TTC549 (cell line): ENCODE data around the gene AIG1.

Source experiments
- FAIRE-seq: peaks from 2 replicates; lab custom pipeline; 2012; peaks lifted over from hg19 to GRCh38; lab: Jason Lieb, UNC

AIG1 gene

DNA sequence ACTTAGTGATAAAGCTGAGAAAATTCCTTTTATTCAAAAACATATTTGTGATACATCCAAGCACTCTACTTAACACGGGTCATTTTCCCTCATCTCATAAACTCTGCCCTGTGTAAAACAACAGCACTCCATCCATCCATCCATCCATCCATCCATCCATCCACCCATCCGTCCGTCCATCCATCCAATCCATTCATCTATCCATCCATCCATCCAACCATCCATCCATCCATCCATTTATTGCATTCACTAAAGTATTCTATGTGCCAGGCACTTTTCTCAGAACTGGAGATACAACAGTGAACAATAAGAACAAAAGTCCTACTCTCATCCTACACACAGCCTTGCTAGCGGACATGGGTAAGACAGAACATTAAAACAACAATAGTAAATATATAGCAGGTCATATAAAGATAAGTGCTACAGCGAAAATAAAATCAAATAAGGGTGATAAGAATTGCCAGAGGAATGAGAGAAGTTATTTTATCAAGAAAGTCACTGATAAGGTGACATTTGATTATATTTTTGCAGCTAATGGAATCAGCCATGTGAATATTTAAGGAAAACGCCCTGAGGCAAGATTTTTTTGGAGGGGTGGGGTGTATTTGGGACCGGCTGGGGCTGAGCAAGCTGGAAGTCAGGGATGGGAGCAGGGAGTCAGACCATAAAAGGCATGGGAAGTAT is 311.7 kb downstream of the AIG1 start:
- FAIRE-seq: no peak

DNA sequence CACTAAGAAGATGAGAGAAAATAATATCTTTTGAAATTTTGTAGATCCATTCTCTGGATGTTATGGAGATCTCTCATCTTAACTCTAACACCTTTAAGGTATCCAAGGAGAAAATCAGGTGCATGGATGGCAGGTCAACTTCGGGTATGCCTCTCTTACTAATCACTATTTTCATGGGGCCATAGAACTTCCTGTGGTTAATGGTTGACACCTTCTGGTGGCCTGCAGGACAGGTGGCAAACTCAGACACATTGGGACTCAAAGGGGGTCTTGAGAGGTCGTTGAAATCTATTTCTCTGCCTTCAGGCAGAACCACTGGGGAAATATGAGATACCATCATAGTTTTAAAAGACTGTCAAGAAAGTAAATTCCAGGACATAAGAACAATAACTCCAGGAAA is 313.3 kb downstream of the AIG1 start:
- FAIRE-seq: no peak

- FAIRE-seq: no peak
Observed at GRCh38 chr6:143375022-143375585, 314.4 kb downstream of the AIG1 start.

- FAIRE-seq: no peak
Observed at GRCh38 chr6:143376375-143376774, 315.7 kb downstream of the AIG1 start.

- FAIRE-seq: no peak
Observed at GRCh38 chr6:143376861-143377260, 316.2 kb downstream of the AIG1 start.

DNA sequence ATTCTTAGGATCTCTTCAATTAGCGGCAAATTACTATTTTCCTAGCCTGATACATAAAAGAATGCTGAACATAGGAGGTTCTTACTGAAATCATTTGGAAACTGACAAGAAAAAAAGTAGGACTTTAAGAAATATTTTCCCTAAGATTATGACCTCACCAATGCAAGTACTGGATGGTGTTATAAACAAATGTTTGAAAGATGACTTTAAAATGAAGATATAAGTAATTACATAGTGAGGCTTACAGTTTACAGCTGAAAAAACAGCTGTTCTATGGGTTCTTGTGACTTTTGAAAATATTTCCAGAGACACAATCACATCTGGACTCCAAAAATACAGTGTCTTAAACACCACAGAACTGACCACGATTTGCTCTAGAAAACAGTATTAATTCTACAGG is 324.9 kb downstream of the AIG1 start:
- no peak for FAIRE-seq

DNA sequence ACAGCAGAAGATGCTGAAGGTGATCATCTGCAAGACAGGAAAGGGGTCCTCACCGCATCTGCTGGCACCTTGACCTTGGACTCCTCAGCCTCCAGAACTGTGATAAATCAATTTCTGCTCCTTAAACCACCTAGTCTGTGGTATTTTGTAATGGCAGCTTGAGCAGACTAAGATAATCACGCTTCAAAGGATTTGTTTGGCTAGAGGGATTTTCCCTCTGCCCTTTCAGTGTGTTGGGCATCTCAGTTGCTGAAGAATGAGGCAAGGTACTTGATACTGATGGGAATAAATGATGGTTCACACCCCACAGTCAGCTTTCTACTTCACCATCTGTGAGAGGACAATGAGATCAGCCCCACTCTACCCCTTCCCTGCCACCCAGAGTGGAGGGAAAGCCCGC is 329.6 kb downstream of the AIG1 start:
- FAIRE-seq: no peak
